Smooth muscle cell (in vitro differentiated cells): Measurements from ENCODE around the gene CDS2. TPM values are rescaled to one million over a fixed set of nuclear protein-coding genes. Genes with fewer than 3 reads are reported as not detected.
A peak's percentile ranks its signal among the peaks of the same experiment; 100 is the strongest.
"Not testable (repeated sequence)": the region's sequence is repeated elsewhere in the genome, so short reads cannot be mapped to it uniquely, and the experiment has no call there.

Source experiments
- DNase-seq: peaks from one replicate; lab custom pipeline; 2025; ENCODE audit not compliant: unreplicated experiment; lab: John Stamatoyannopoulos, UW
- H2AFZ ChIP-seq: fragments of 200-600 bp; sonication (generic); 2 replicates; pipeline ENCODE4 v1.6.0; 2016; ENCODE audit warnings: antibody characterized with exemption, low read depth, mild to moderate bottlenecking
- H3F3A ChIP-seq: fragments of 200-600 bp; sonication (generic); 2 replicates; pipeline ENCODE4 v1.6.0; 2017; ENCODE audit warnings: antibody characterized with exemption, low read depth
- H3K27ac ChIP-seq: fragments of 200-600 bp; sonication (generic); 2 replicates; pipeline ENCODE4 v1.5.1; 2016; ENCODE audit warnings: low read depth, mild to moderate bottlenecking
- H3K27me3 ChIP-seq: fragments of 200-600 bp; sonication (generic); 2 replicates; pipeline ENCODE4 v1.6.1; 2016; ENCODE audit warnings: low read depth, mild to moderate bottlenecking
- H3K36me3 ChIP-seq: fragments of 200-600 bp; sonication (generic); 2 replicates; pipeline ENCODE4 v1.5.1; 2016; ENCODE audit warnings: low read depth
- H3K4me1 ChIP-seq: fragments of 200-600 bp; sonication (generic); 2 replicates; pipeline ENCODE4 v1.5.1; 2016; ENCODE audit warnings: low read depth
- H3K4me2 ChIP-seq: fragments of 200-600 bp; sonication (generic); 2 replicates; pipeline ENCODE4 v1.6.0; 2016; ENCODE audit warnings: mild to moderate bottlenecking
- H3K4me3 ChIP-seq: fragments of 200-600 bp; sonication (generic); 2 replicates; pipeline ENCODE4 v1.5.1; 2016; ENCODE audit warnings: mild to moderate bottlenecking
- H3K79me2 ChIP-seq: fragments of 200-600 bp; sonication (generic); 2 replicates; pipeline ENCODE4 v1.6.0; 2016; ENCODE audit warnings: low read depth, mild to moderate bottlenecking
- H3K9ac ChIP-seq: fragments of 200-600 bp; sonication (generic); 2 replicates; pipeline ENCODE4 v1.6.0; 2016; ENCODE audit warnings: low read depth
- H3K9me3 ChIP-seq: fragments of 200-600 bp; sonication (generic); replicated peaks from 2 replicates; pipeline ENCODE4 v1.5.1; 2016; ENCODE audit warnings: low read depth
- H4K20me1 ChIP-seq: fragments of 200-600 bp; sonication (generic); 2 replicates; pipeline ENCODE4 v1.6.0; 2016; ENCODE audit warnings: low read depth
- WGBS: methylation state at CpG from one replicate; pipeline ENCODE4 v1.1.7; 2016; ENCODE audit warnings: low lambda C conversion rate; 5-methylcytosine and 5-hydroxymethylcytosine counted together
- polyA plus RNA-seq: library from polyadenylated mRNA; unstranded; fragments of >200 nt; fragmentation: Nextera tagmentation; extraction: Ambion mirVana; gene quantifications from 2 replicates; pipeline ENCODE4 v1.2.1, GENCODE V29; 2016
- total RNA-seq: library from RNA; depleted of rRNA; stranded (reverse); fragments of >200 nt; gene quantifications from 2 replicates; pipeline ENCODE4 v1.2.3, GENCODE V29; 2014
- TF ChIP-seq, protein P1 (sequence below): fragments of 200-600 bp; sonication (generic); IDR thresholded peaks from 2 replicates; pipeline ENCODE4 v1.5.1; 2017; ENCODE audit warnings: borderline replicate concordance, mild to moderate bottlenecking, antibody characterized with exemption; ENCODE audit not compliant: insufficient read depth, poor library complexity, severe bottlenecking

The CDS2 gene
- total and polyA plus RNA-seq, 2 experiments from 2014 or later, result 24.9 to 25.9 TPM

DNA sequence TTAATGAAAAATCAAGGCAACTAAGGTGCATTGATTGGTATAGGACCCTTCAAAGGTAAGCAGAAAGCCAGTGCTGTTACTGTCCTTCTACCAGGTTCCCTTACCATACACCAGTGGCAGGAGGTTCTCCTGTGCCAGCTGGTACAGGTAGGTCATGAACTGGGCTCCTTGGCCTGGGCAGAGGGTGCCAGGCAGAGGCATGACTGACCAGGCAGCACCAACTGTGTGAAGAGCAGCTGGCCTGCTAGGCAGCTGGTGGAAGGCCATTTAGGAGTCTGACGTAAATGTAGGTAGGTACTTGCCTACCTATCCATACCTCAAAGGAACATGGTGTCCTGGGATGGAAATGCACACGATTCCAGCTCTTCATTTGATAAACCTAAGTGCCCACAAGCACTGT is 30.3 kb upstream of the CDS2 start:
- DNase-seq, result no peak
- no peaks in the 10 kb centered on the region for H3K27me3 ChIP-seq
- 98% methylated on average over 2 of the region's 2 CpGs for WGBS
- TF ChIP-seq, protein P1, sequence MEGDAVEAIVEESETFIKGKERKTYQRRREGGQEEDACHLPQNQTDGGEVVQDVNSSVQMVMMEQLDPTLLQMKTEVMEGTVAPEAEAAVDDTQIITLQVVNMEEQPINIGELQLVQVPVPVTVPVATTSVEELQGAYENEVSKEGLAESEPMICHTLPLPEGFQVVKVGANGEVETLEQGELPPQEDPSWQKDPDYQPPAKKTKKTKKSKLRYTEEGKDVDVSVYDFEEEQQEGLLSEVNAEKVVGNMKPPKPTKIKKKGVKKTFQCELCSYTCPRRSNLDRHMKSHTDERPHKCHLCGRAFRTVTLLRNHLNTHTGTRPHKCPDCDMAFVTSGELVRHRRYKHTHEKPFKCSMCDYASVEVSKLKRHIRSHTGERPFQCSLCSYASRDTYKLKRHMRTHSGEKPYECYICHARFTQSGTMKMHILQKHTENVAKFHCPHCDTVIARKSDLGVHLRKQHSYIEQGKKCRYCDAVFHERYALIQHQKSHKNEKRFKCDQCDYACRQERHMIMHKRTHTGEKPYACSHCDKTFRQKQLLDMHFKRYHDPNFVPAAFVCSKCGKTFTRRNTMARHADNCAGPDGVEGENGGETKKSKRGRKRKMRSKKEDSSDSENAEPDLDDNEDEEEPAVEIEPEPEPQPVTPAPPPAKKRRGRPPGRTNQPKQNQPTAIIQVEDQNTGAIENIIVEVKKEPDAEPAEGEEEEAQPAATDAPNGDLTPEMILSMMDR, result no peak
- H3K79me2 ChIP-seq, result no peaks in the 10 kb centered on the region
- H3F3A ChIP-seq, result no peaks in the 10 kb centered on the region
- no peak overlapping the region for H3K4me3 ChIP-seq
- H3K4me1 ChIP-seq, result no peaks in the 10 kb centered on the region
- no peak overlapping the region for H2AFZ ChIP-seq
- H3K27ac ChIP-seq, result no peak overlapping the region
- peaks cover 29% of the 10 kb centered on the region for H4K20me1 ChIP-seq
- peaks cover 7% of the 10 kb centered on the region for H3K36me3 ChIP-seq
- no peak overlapping the region for H3K4me2 ChIP-seq
- H3K9ac ChIP-seq, result no peak overlapping the region
- H3K9me3 ChIP-seq, result no peaks in the 10 kb centered on the region

DNA sequence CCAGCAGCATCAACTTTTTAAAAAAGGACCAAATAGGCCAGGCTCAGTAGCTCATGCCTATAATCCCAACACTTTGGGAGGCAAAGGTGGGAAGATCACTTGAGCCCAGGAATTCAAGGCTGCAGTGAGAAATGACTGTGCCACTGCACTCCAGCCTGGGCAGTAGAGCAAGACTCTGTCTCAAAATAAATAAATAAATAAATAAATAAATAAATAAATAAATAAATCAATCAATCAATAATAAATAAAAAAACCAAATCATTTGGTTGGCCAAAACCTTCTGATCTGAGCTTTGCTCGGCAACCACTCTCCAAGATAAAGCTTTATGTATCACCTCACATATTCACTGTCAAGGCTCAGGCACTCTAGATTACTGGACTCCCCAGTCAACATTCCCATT is 27.8 kb upstream of the CDS2 start:
- 100% methylated on average over 1 of the region's 1 CpG for WGBS
- not testable (repeated sequence) for H3K4me2 ChIP-seq, DNase-seq, H3K36me3 ChIP-seq, H3K4me3 ChIP-seq, H3K9ac ChIP-seq, H3K27me3 ChIP-seq, H3K79me2 ChIP-seq, H3F3A ChIP-seq, H3K9me3 ChIP-seq, H3K27ac ChIP-seq, H3K4me1 ChIP-seq, H2AFZ ChIP-seq
- peaks cover 44% of the 10 kb centered on the region for H4K20me1 ChIP-seq

DNA sequence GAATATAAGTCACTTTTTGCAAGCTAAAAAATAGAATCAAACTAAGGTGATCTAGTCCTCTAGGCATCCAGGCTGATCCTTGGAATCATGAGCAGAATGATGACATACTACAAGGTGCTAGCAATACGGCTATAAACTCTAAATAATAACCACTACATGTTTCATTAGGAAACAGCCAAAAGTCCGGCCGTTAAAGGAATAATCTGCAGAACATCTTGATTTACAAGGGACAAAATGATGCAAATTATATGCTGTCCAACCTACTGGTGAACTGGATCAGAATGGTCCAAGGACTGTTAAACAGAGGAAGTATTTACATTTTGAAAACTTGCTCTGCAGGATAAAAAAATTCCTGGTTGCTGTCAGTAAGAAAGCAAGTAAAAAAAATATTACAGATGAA is 26.9 kb upstream of the CDS2 start:
- not testable (repeated sequence) for DNase-seq, H3K9ac ChIP-seq, H3K4me3 ChIP-seq, H2AFZ ChIP-seq, H3K79me2 ChIP-seq, H3K27me3 ChIP-seq, H3K27ac ChIP-seq, H3K4me1 ChIP-seq, H3K9me3 ChIP-seq, H3F3A ChIP-seq, H3K4me2 ChIP-seq
- Histone ChIP-seq H4K20me1 (peaks cover 50% of the 10 kb centered on the region), H3K36me3 (peaks cover 13% of the 10 kb centered on the region)
- WGBS, result 95% methylated on average over 3 of the region's 3 CpGs

DNA sequence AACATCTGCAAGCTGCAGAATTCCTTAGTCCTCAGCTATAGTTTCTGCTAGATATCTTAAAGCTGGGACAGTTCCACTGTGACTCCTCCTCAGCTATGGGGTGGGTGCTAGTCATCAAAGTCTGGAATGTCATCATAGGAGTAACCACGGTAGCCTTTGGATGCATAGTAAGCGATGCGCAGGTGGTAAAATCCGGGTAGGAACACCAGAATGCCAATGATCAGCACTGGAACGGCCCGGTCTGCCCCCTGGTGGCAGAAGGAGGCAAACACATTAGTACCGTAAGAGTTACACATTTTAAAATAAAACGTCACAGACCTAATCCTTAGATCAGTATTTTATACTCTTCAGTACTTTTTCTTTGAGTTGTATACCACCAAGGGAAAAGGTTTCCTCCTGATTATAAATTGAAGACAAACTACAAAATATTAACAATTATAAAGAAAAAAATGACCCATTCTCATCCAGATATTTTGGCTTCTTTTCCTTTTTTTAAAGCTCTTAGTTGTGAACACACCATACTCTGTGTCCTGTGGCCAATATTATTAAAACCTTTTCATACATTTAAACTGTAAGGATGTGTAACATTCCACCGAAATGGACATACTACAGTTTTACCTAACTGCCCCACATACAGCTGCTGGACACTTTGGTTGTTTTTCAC is 26.0 kb upstream of the CDS2 start:
- H3K27me3 ChIP-seq, result no peaks in the 10 kb centered on the region
- no peaks in the 10 kb centered on the region for H3K4me1 ChIP-seq
- DNase-seq, result peak; percentile 11
- no peak overlapping the region for H2AFZ ChIP-seq
- H3F3A ChIP-seq, result peaks cover 7% of the 10 kb centered on the region
- H3K9ac ChIP-seq, result no peak overlapping the region
- H4K20me1 ChIP-seq, result peaks cover 50% of the 10 kb centered on the region
- 30% methylated on average over 9 of the region's 9 CpGs for WGBS
- no peak overlapping the region for H3K4me2 ChIP-seq
- no peak overlapping the region for H3K27ac ChIP-seq
- H3K9me3 ChIP-seq, result no peaks in the 10 kb centered on the region
- TF ChIP-seq, protein P1, result peak; percentile 88
- H3K79me2 ChIP-seq, result peaks cover 3% of the 10 kb centered on the region
- no peak overlapping the region for H3K4me3 ChIP-seq
- H3K36me3 ChIP-seq, result peaks cover 13% of the 10 kb centered on the region
